Measurements from ENCODE around the gene LRRC45.

DNA sequence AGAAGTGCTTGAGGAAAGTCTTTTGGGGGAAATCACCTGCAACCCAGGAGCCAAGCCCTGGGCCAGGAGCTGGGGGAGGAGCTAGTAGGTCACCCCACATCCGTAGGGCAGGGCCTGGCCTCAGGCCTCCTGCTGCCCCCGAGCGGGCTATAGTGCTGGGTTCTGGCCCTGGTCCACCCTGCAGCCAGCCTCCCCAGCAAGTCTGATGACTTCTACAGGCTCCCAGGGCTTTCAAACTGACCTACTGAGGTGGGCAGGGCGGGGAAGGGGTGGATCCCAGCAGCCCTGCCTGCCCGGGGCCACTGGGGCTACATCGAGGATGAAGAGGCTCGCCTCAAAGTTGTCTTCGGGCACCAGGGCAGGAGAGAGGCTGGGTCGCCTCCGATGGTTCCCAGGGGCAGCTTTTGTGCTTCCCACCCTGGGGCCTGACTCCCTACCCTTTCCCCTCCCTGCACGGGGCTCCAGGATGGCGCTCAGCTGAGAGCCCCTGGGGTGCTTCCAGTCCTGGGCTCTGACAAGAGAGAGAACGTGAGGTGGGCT, 5.4 kb upstream of the LRRC45 start:
- peak; percentile 25; the same call in 1 of the 2 replicates for TF ChIP-seq POLR2AphosphoS5 (IDR thresholded peaks at IDR 0.05; ENCODE audit: borderline replicate concordance, low read depth, low read length)
- TF ChIP-seq EZH2 (IDR thresholded peaks at IDR 0.05), result no peak
- no peak for TF ChIP-seq FOXP2 (optimal IDR thresholded peaks at IDR 0.05; ENCODE audit: control extremely low read depth, extremely low read length, insufficient read depth)

All from SK-N-MC (cell line).